OCI-LY3 (cell line): ENCODE data around the gene DPF3.

Experiments
- H2AFZ ChIP-seq: fragments of 200-600, 300-600 bp; shearing (Covaris generic); 2 replicates; pipeline ENCODE4 v1.6.0; 2014; ENCODE audit warnings: antibody characterized with exemption, low read depth, low read length
- H3K27ac ChIP-seq: fragments of 200-600, 300-600 bp; sonication (generic); 2 replicates; pipeline ENCODE4 v1.5.1; 2014; ENCODE audit warnings: mild to moderate bottlenecking, low read length, moderate library complexity, mixed read lengths
- H3K27me3 ChIP-seq: fragments of 200-600, 300-600 bp; sonication (generic); 2 replicates; pipeline ENCODE4 v1.6.1; 2014; ENCODE audit warnings: low read depth, low read length, mixed read lengths
- H3K36me3 ChIP-seq: fragments of 200-600, 300-600 bp; sonication (generic); replicated peaks from 2 replicates; pipeline ENCODE3; 2014; ENCODE audit warnings: low read depth, low read length, mixed read lengths
- H3K4me1 ChIP-seq: fragments of 300-600, 200-600 bp; sonication (generic); 2 replicates; pipeline ENCODE4 v1.6.1; 2014; ENCODE audit warnings: low read length, mixed read lengths
- H3K4me2 ChIP-seq: fragments of 200-600, 300-600 bp; sonication (generic); 2 replicates; pipeline ENCODE4 v1.6.1; 2014; ENCODE audit warnings: low read length, mixed read lengths
- H3K4me3 ChIP-seq: fragments of 300-600, 200-600 bp; sonication (generic); 2 replicates; pipeline ENCODE4 v1.5.1; 2014; ENCODE audit warnings: antibody characterized with exemption, mild to moderate bottlenecking, low read length, moderate library complexity
- H3K79me2 ChIP-seq: fragments of 300-600, 200-600 bp; shearing (Covaris generic); 2 replicates; pipeline ENCODE4 v1.6.1; 2014; ENCODE audit warnings: mild to moderate bottlenecking, low read length, mixed read lengths
- H3K9ac ChIP-seq: fragments of 300-600, 200-600 bp; shearing (Covaris generic); 2 replicates; pipeline ENCODE4 v1.6.0; 2014; ENCODE audit warnings: mild to moderate bottlenecking, low read length, moderate library complexity
- H3K9me3 ChIP-seq: fragments of 200-600, 300-600 bp; shearing (Covaris generic); 2 replicates; pipeline ENCODE4 v1.6.1; 2014; ENCODE audit warnings: low read length, mixed read lengths; ENCODE audit not compliant: insufficient read depth
- H4K20me1 ChIP-seq: fragments of 200-600, 300-600 bp; sonication (generic); 2 replicates; pipeline ENCODE4 v1.6.1; 2016; ENCODE audit warnings: low read length, mixed read lengths; ENCODE audit not compliant: insufficient read depth
- EZH2phosphoT487 ChIP-seq: fragments of 200-600 bp; shearing (Covaris generic); IDR thresholded peaks from 2 replicates; pipeline ENCODE4 v1.6.1; 2018; ENCODE audit warnings: antibody characterized with exemption, mixed run types, low read depth
- TF ChIP-seq, protein P1 (sequence below): fragments of 200-600, 300-600 bp; sonication (generic); IDR thresholded peaks from 2 replicates; pipeline ENCODE4 v1.5.1; 2014; ENCODE audit warnings: antibody characterized with exemption, low read length, low read depth

Gene DPF3

DNA sequence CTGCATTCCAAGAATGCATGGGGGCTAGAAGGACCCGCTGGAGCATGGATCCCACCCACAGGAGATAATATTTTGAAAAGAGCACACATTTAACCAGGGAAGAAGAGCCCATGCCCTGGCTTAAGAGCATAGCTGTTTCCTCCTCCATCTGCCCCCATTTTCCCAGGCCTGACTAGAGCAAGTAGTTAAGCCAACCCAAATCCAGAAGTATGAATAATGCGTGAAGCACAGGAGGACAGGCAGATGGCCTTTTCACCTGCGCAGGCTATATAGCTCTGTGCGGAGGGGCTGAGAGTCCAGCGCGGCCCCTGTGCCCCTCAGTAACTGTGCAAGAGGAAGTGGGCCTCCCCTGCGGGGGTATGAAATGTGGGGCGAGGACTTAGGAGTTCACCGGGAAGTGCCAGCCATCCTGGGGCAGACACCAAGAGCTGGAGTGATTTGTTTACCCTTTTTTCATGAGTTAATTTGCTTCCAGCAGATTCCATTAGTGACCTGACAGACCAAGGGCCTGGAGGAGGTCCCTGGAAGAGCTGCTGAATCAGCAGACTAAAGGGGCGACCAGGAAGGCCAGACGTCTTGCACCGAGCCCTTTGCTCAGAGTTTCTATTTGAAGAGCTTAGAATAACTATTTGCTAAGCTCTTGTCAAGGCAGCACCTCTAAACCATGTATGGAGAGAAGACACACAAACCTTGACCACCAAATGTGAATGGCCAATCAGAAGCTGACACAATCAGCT, 37.2 kb downstream of the DPF3 start:
- Histone ChIP-seq H3K4me3 (no peak overlapping the region), H3K79me2 (peaks cover 52% of the 10 kb centered on the region), H3K27me3 (no peaks in the 10 kb centered on the region), H3K9me3 (no peaks in the 10 kb centered on the region), H2AFZ (no peak overlapping the region), H3K27ac (no peak overlapping the region), H3K36me3 (no peaks in the 10 kb centered on the region), H3K4me1 (peaks cover 57% of the 10 kb centered on the region), H3K9ac (no peak overlapping the region; the same call in 1 of the 2 replicates), H4K20me1 (no peaks in the 10 kb centered on the region), H3K4me2 (peak overlapping the region; percentile 13; the same call in 1 of the 2 replicates)
- TF ChIP-seq EZH2phosphoT487: no peak
- TF ChIP-seq, protein P1, sequence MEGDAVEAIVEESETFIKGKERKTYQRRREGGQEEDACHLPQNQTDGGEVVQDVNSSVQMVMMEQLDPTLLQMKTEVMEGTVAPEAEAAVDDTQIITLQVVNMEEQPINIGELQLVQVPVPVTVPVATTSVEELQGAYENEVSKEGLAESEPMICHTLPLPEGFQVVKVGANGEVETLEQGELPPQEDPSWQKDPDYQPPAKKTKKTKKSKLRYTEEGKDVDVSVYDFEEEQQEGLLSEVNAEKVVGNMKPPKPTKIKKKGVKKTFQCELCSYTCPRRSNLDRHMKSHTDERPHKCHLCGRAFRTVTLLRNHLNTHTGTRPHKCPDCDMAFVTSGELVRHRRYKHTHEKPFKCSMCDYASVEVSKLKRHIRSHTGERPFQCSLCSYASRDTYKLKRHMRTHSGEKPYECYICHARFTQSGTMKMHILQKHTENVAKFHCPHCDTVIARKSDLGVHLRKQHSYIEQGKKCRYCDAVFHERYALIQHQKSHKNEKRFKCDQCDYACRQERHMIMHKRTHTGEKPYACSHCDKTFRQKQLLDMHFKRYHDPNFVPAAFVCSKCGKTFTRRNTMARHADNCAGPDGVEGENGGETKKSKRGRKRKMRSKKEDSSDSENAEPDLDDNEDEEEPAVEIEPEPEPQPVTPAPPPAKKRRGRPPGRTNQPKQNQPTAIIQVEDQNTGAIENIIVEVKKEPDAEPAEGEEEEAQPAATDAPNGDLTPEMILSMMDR: no peak

DNA sequence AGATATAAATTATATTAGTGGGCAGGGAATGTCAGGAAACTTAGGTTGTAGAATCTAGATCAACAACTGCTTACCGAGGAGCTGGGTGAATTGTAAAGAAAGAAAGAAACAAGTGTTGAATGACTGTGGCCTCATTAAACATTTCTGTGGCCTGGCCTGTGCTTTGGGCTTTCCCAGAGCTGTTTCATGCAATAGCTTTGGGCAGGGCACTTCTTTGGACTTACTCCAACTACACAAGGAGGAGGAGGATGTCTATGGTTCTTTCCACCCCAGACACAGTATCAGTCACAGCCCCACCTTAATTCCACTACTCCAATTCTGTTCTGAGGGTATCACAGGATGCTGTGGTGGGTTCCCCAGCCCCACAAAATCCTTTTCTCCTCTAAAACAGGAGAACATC, 38.0 kb downstream of the DPF3 start:
- peaks cover 45% of the 10 kb centered on the region for H3K79me2 ChIP-seq
- H3K4me1 ChIP-seq: peaks cover 49% of the 10 kb centered on the region
- H3K4me2 ChIP-seq: 0 out of 2 replicates have a peak overlapping the region, but pooled peaks have one; percentile 13
- H3K4me3 ChIP-seq: no peak overlapping the region
- no peaks in the 10 kb centered on the region for H3K36me3 ChIP-seq
- TF ChIP-seq, protein P1: no peak
- TF ChIP-seq EZH2phosphoT487: no peak
- no peaks in the 10 kb centered on the region for H3K27me3 ChIP-seq
- no peak overlapping the region for H2AFZ ChIP-seq
- no peak overlapping the region for H3K27ac ChIP-seq
- no peaks in the 10 kb centered on the region for H4K20me1 ChIP-seq
- H3K9ac ChIP-seq: no peak overlapping the region; the same call in 1 of the 2 replicates
- no peaks in the 10 kb centered on the region for H3K9me3 ChIP-seq

DNA sequence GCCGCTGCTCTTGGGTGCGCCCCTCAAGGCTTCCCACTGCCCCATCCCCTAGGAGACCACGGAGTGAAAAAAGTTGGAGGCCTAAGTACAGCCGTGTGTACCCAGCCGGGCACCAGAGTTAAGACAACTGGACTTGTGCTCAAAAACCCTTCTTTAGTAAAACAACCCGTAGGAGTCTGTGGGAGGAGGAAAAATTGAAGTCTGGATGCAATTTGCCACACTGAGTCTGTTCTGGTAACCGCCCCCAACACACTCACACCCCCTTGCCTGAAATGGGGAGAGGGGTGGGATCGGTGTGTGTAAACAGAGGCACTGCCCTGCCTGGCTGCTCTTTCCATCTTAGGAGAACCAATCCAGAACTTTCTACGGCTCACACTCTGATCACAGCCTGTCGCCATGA, 41.7 kb downstream of the DPF3 start:
- Histone ChIP-seq H3K4me3 (no peak overlapping the region), H3K27me3 (no peaks in the 10 kb centered on the region), H4K20me1 (no peaks in the 10 kb centered on the region), H3K9me3 (no peaks in the 10 kb centered on the region), H2AFZ (no peak overlapping the region), H3K4me2 (no peak overlapping the region), H3K27ac (no peak overlapping the region), H3K4me1 (peaks cover 18% of the 10 kb centered on the region), H3K36me3 (peaks cover 4% of the 10 kb centered on the region), H3K79me2 (peaks cover 44% of the 10 kb centered on the region), H3K9ac (no peak overlapping the region)
- TF ChIP-seq, protein P1: no peak
- TF ChIP-seq EZH2phosphoT487: no peak

DNA sequence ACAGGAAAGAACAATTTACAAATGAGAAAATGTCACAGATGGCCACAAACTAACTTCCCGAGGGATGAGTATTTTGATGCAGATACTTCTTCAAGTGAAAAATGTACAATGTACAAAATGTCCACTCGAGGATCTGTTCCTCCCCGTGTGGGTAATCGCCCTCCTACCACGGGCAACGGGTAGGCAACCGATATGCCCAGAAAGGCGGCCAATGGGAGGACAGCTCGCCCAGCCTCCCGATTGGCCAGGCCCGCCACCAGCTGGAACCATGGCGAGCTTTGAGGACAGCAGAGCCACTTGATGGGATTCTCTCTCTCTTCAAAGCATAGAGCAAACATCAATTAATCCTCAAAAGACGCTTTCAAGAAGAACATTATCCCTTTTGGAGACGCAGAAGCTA, 42.3 kb downstream of the DPF3 start:
- peaks cover 40% of the 10 kb centered on the region for H3K79me2 ChIP-seq
- TF ChIP-seq, protein P1: no peak
- no peak for TF ChIP-seq EZH2phosphoT487
- no peaks in the 10 kb centered on the region for H3K27me3 ChIP-seq
- no peak overlapping the region for H3K4me2 ChIP-seq
- H3K9ac ChIP-seq: no peak overlapping the region
- H3K36me3 ChIP-seq: peaks cover 4% of the 10 kb centered on the region
- H3K4me1 ChIP-seq: peaks cover 12% of the 10 kb centered on the region
- H2AFZ ChIP-seq: no peak overlapping the region
- no peak overlapping the region for H3K4me3 ChIP-seq
- H3K27ac ChIP-seq: no peak overlapping the region
- H4K20me1 ChIP-seq: no peaks in the 10 kb centered on the region
- no peaks in the 10 kb centered on the region for H3K9me3 ChIP-seq
